Glutamatergic neuron (in vitro differentiated cells): ENCODE results near the gene TNP2. TPM values are rescaled to one million over a fixed set of nuclear protein-coding genes. Genes with fewer than 3 reads are reported as not detected.

Source experiments
- DNase-seq: peaks from one replicate; pipeline ENCODE4 v3.0.0; 2022
- H3K27ac Mint-ChIP-seq: one replicate; pipeline ENCODE4 v1.8.0; 2020; ENCODE audit warnings: mild to moderate bottlenecking, mixed read lengths, inconsistent platforms; ENCODE audit not compliant: unreplicated experiment
- H3K27me3 Mint-ChIP-seq: one replicate; pipeline ENCODE4 v1.8.0; 2020; ENCODE audit warnings: mild to moderate bottlenecking, moderate library complexity, mixed read lengths, inconsistent platforms; ENCODE audit not compliant: unreplicated experiment
- H3K36me3 Mint-ChIP-seq: one replicate; pipeline ENCODE4 v1.8.0; 2020; ENCODE audit warnings: mild to moderate bottlenecking, mixed read lengths, inconsistent platforms; ENCODE audit not compliant: unreplicated experiment
- H3K4me1 Mint-ChIP-seq: one replicate; pipeline ENCODE4 v1.8.0; 2020; ENCODE audit warnings: mild to moderate bottlenecking, low read depth, mixed read lengths, inconsistent platforms; ENCODE audit not compliant: unreplicated experiment
- H3K4me3 Mint-ChIP-seq: one replicate; pipeline ENCODE4 v1.8.0; 2020; ENCODE audit warnings: mild to moderate bottlenecking, mixed read lengths, inconsistent platforms; ENCODE audit not compliant: unreplicated experiment
- H3K9me3 Mint-ChIP-seq: one replicate; pipeline ENCODE4 v1.8.0; 2020; ENCODE audit warnings: mild to moderate bottlenecking, moderate library complexity, mixed read lengths, inconsistent platforms; ENCODE audit not compliant: unreplicated experiment
- total RNA-seq: library from RNA; stranded (reverse); fragmentation: NEBNext Ultra II Directional; extraction: Animal tissue kit (Norgen Biotek cat#: 25700); gene quantifications from one replicate; pipeline ENCODE4 v1.2.1, GENCODE V29; 2021; ENCODE audit not compliant: unreplicated experiment
- TF ChIP-seq, protein P1 (sequence below): fragments of 200-600 bp; sonication (generic); IDR thresholded peaks from one replicate; pipeline ENCODE4 v1.5.0; 2021; ENCODE audit not compliant: partially characterized antibody, unreplicated experiment

The TNP2 gene
- total RNA-seq, 1 donor from 2014 or later: not detected

DNA sequence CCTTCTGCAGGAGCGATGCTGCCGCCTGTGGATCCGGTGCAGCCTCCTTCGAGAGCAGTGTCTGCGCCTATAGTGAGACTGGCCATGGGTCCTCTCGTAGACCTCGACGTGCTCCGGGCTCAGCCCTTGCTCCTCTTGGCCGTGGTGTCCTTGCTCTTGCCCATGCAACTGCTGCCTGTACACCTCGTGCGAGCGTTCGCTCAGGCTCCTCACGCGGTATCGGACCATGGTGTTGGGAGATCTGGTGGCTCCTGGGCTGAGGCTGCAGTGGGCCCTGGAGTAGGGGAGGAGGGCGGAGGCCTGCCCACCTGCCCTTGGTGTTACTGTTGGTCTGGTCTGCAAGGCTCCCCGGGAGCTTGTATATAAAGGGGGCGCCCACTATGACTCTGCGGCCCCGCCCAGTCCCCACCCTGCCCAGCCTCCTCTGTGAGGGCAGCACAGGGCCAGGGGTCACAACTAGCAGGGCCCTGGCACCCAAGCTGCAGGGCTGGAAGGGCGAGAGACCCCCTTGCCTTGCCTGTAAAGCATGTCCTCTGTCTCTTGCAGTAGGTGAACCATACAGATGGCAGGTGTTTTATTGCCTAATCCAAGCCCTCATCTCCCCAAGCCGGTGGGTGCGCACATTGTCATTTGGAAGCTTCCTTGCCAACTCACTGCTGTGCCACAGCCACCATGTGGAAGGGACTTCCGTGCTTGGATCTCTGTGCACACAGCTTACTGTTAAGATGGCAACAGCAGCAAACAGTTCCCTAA is 7.2 kb upstream of the TNP2 start, which contains the start of gene PRM2:
PRM2 (minus strand) TSS at position 338 of the 753 bp plus-strand sequence; CDS start at position 228, 110 bp downstream.
- DNase-seq: no peak
- no peak within 1 kb of the TSS for H3K4me3 Mint-ChIP-seq
- peaks cover 2% of the 10 kb centered on the region for H3K27me3 Mint-ChIP-seq
- H3K27ac Mint-ChIP-seq: no peak within 1 kb of the TSS
- TF ChIP-seq, protein P1, sequence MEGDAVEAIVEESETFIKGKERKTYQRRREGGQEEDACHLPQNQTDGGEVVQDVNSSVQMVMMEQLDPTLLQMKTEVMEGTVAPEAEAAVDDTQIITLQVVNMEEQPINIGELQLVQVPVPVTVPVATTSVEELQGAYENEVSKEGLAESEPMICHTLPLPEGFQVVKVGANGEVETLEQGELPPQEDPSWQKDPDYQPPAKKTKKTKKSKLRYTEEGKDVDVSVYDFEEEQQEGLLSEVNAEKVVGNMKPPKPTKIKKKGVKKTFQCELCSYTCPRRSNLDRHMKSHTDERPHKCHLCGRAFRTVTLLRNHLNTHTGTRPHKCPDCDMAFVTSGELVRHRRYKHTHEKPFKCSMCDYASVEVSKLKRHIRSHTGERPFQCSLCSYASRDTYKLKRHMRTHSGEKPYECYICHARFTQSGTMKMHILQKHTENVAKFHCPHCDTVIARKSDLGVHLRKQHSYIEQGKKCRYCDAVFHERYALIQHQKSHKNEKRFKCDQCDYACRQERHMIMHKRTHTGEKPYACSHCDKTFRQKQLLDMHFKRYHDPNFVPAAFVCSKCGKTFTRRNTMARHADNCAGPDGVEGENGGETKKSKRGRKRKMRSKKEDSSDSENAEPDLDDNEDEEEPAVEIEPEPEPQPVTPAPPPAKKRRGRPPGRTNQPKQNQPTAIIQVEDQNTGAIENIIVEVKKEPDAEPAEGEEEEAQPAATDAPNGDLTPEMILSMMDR: no peak
- peaks cover 2% of the 10 kb centered on the region for H3K4me1 Mint-ChIP-seq
- H3K36me3 Mint-ChIP-seq: no peaks in the 10 kb centered on the region
- H3K9me3 Mint-ChIP-seq: no peaks in the 10 kb centered on the region

GRCh38 chr16:11274964-11275363 is 5.8 kb upstream of the TNP2 start:
- peaks cover 2% of the 10 kb centered on the region for H3K27me3 Mint-ChIP-seq
- H3K9me3 Mint-ChIP-seq: peaks cover 1% of the 10 kb centered on the region
- no peaks in the 10 kb centered on the region for H3K36me3 Mint-ChIP-seq
- no peak overlapping the region for H3K27ac Mint-ChIP-seq
- no peak overlapping the region for H3K4me3 Mint-ChIP-seq
- TF ChIP-seq, protein P1: no peak
- peaks cover 2% of the 10 kb centered on the region for H3K4me1 Mint-ChIP-seq
- DNase-seq: no peak

DNA sequence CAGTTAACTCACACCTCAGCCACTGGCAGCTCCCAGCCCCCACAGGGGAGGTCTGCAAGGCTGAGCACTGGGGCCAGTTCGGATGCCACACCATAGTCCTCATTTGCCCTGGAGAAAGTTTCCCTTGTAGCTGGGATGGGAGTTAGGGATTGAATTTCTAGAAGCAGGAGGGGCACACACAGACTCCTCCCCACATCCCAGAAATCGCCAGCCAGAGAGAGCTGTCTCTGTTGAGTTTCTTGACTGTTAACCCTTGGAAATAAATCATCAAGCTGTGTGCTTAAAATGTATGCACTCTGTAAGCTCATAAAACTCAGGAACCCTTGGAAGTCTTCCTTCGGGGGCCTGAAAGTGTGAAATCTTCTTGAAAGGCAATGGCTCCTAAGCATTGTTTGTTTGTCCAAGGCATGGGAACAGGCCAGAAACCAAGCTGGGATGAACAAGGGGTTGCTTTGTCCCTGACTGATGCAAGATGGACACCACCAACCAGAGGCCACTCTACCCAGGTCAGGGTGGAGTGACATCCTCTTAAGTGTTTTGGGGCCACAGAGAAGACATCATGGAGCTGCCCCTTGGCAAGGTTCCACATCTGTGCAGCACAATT is 4.7 kb upstream of the TNP2 start:
- DNase-seq: no peak
- TF ChIP-seq, protein P1: no peak
- Mint-ChIP-seq H3K4me3 (no peak overlapping the region), H3K36me3 (no peaks in the 10 kb centered on the region), H3K9me3 (peaks cover 1% of the 10 kb centered on the region), H3K27me3 (peaks cover 4% of the 10 kb centered on the region), H3K27ac (no peak overlapping the region), H3K4me1 (peaks cover 2% of the 10 kb centered on the region)

GRCh38 chr16:11272921-11273720 is 4.0 kb upstream of the TNP2 start, which contains the start of gene PRM3:
TSS of gene PRM3 (minus strand) at chr16:11273629. CDS start at chr16:11273595, 34 bp downstream.
- TF ChIP-seq, protein P1: no peak
- Mint-ChIP-seq H3K36me3 (no peaks in the 10 kb centered on the region), H3K9me3 (peaks cover 1% of the 10 kb centered on the region), H3K27me3 (peaks cover 4% of the 10 kb centered on the region), H3K4me1 (peaks cover 2% of the 10 kb centered on the region), H3K27ac (no peak within 1 kb of the TSS), H3K4me3 (no peak within 1 kb of the TSS)
- DNase-seq: no peak
